Stimulated activated CD4-positive, alpha-beta T cell treated with anti-CD3 and anti-CD28 coated beads, Interleukin-12 subunit alpha, Interleukin-12 subunit beta, amount 100 ng/mL, for 4 hours (primary cell): ENCODE measurements around the gene PRH2.

Experiments
- DNase-seq: peaks from one replicate; pipeline ENCODE4 v3.0.0-alpha.2; 2020

Gene PRH2

DNA sequence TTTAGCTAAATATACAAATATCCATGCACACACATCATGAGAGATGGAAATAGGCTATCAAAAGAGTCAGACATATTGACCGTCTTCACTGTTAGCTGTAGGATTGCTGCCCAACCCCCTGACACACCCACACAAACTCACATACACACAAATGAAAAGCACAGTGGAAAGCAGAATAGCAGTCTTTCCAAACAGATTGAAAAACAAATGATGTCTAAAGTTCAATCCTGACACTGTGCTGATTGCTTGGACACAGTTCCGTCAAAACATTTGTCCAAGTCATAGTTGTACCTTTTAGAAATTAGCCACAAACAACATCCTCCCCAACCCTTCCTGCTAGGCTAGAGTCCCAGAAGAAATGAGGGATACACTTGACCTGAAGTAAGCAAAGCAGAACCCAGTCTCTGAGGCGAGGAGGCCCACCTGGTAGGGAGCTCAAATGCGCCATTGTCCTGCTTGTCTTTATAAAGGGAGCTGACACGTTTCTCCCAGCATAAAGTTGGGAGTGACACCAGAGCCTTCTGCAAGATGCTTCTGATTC is at the start of gene PRH2:
Gene PRH2 (plus strand): TSS at position 491 of the 541 bp plus-strand sequence. CDS start 38 bp downstream, at position 529.
- no peak for DNase-seq

DNA sequence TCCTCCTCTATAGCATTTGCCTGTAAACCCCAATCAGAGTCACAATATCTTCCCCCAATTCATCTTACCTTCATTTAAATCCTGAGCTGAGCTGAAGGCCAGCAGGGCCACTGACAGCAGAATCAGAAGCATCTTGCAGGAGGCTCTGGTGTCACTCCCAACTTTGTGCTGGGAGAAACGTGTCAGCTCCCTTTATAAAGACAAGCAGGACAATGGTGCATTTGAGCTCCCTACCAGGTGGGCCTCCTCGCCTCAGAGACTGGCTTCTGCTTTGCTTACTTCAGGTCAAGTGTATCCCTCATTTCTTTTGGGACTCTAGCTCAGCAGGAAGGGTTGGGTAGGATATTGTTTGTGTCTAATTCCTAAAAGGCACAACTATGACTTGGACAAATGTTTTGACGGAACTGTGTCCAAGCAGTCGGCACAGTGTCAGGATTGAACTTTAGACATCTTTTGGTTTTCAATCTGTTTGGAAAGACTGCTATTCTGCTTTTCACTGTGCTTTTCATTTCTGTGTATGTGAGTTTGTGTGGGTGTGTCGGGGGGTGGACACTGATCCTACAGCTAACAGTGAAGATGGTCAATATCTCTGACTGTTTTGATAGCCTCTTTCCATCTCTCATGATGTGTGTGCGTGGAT is 44.8 kb upstream of the PRH2 start, which contains the start of gene PRH1:
Gene PRH1 (minus strand): TSS at position 170 of the 640 bp plus-strand sequence. CDS start 38 bp downstream, at position 132.
- no peak for DNase-seq

DNA sequence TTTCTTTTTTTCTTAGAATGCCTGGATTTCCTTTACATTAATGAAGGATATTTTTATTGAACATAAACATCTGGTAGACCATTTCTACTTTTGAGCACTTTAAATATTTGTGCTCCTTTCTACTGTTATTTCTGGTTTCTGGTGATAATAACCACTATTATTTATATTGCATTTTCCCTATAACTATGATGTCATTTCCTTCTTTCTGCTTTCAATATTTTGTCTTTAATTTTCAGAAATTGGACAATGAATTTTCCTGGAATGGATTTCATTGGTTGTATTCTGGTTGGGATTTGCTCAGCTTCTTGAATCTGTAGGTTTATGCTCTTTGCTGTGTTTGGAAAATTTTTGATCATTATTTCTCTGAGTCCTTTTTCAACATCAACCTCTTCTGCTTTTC is 39.8 kb upstream of the PRH2 start:
- no peak for DNase-seq

DNA sequence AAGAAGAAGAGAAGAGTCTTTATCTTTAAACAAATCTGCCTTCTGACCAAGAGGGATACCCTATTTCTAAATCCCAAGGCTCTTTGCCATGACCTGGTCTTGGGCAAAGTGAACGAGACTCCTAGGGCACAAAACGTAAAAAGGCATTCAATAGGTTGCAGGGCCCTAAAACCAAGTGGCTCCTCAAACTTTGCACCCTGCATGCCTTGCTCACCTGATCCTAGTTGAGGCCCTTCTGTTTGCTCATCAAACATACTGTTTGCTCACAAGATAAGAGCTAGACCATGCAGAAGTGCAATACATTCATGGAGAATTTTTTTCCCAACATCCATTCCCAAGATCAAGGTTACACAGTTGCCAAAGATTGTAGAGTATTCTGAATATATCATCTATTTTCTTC is 37.1 kb upstream of the PRH2 start:
- no peak for DNase-seq

DNA sequence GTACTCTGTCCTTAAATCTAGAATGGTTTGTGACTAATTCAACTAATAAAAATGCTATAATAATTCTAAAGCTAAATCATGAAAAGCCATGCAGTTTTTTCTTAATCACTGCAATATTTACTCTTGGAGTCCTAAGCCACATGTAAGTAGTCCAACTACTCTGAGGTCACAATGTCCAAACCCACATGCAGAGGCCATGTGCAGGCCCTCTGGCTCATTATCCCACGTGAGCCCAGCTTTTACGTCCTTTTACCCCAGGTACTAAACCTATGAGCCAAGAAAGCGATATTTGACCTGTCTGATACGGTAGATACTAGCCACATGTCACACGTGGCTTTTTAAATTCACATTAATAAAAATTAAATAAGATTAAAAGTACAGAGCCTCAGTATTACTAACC is 32.2 kb upstream of the PRH2 start:
- no peak for DNase-seq

DNA sequence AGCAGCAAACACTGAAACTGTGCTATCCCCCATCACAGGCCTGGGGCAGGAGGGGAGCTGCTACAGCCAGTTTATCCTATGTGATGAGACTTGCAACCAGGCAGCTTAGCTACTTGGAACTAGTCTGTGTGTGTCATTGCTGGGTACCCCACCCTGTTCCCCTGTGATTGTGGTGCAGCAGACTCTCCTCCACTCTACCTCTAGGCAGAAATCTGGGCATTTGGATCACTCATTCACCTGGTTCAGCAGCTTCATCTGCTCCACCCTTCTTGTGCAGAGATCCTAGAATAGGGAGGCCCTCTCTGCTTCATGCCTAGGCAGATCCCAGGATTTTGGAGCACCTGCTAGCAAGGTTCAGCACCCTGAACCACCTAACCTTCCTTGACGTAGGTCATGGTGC is 28.5 kb upstream of the PRH2 start:
- no peak for DNase-seq

DNA sequence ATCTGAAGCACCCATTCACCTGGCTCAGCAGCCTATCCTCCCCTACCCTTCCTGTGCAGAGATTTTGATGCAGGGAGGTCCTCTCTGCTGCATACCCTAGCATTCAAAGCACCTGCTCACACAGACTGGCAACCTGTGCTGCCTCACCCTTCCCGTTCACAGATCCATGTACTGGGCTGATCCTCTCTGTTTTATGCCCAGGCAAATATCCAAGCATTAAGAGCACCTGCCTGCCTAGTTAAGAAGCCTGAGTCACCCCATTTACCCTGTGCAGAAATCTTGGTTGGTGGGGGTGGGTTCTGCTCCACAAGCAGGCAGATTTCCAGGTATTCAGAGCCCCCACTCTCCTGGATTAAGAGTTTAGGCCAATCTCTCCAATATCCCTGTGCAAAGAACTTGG is 28.1 kb upstream of the PRH2 start:
- DNase-seq: no peak

DNA sequence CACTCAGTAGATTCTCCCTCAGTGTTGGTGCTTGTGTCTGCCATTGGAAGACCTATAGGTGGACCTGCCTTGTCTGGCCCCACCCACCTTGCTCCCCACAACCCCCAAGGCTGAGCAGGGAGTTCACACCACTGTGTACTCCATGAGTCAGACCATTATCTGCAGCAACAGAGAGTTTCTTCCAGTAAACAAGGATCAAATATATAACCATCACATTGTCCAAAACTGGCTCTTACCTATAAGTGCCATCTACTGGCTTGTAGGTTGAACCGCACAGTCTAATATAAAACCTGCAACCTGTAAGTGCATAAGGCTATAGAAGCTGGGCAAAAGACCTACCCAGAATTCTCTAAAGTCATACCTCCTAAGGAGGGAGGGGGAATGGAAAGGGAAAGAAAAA is 27.6 kb upstream of the PRH2 start:
- no peak for DNase-seq

DNA sequence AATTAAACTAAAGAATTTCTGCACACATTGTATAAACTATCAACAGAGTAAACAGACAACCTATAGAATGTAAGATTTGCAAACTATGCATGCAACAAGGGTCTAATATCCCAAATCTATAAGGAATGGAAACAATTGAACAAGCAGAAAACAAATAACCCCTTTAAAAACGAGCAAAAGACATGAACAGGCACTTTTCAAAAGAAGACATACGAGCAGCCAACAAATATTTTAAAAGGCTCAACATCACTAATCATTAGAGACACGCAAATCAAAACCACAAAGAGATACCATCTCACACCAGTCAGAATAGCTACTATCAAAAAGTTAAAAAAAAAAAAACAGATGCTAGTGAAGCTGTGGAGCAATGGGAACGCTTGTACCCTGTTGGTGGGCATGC is 24.4 kb upstream of the PRH2 start:
- DNase-seq: no peak

DNA sequence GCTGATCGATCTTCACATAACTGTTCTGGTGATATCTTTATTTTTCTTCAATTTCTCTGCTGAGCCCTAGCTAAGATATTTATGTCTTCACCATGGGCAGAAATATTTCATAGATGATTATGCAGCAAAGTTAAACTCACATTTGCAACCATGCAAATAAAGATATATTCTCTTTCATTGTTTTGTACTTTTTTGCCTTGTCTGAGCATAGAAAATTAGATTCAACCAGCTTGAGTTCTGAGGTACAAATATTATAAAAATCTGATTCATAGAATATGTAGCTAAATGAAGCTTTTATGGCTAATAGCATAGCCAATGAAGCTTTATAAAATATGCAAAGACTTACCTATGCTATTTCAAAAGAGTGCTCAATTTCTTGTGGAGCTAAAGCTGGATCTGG is 19.6 kb upstream of the PRH2 start, which contains the start of gene TAS2R13:
Gene TAS2R13 (minus strand): TSS at position 101 of the 400 bp plus-strand sequence. CDS start 264 bp downstream, outside the sequence.
- DNase-seq: no peak

DNA sequence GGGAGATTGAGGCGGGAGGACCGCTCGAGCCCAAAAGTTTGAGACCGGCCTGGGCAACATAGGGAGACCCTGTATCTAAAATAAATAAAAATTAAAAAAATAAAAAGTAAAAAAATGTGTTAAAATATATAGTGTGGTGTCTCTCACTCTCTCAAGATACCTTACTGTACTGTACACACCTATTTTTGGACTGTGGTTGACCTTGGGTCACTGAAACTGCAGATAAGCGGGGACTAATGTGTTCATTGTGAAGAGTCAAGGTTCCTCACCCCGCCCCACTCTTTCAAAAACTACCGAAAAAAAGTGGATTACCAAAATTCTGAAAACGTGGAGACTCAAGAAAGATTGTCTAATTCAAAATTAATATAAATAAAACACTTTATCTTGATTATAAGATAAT is 18.7 kb upstream of the PRH2 start:
- DNase-seq: no peak

DNA sequence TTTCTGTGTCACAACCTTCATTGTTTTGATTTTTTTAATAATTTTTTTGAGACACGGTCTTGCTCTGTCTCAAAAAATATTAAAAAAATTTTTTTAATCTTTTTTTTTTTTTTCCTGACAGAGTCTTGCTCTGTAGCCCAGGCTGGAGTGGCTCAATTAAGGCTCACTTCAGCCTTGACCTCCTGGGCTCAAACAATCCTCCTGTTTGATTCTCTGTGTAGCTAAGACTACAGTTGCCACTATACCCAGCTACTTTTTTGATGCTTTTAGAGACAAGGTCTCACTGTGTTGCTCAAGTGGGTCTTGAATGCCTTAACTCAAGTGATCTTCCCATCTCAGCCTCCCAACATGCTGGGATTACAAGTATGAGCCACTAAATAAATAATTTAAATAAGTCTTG is 9.2 kb upstream of the PRH2 start:
- DNase-seq: no peak

DNA sequence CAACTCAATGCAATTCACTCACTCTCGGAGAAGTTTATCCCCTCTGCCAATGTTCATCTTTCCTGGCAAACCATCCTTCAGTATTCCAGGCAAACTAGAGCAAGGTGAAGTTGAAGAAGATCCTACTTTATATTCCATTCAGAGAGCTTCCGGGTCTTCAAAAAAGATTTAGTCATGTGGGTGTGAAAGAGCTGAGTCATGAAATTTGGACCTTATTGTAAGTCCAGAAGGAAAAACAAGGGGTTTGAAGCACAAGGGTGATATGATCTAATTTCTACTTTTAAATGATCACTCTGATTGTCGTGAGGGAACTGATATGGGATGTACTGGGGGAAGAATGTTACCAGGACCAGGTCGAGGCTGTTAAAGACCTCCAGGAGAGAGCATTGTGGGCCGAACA is 2.8 kb upstream of the PRH2 start:
- no peak for DNase-seq

DNA sequence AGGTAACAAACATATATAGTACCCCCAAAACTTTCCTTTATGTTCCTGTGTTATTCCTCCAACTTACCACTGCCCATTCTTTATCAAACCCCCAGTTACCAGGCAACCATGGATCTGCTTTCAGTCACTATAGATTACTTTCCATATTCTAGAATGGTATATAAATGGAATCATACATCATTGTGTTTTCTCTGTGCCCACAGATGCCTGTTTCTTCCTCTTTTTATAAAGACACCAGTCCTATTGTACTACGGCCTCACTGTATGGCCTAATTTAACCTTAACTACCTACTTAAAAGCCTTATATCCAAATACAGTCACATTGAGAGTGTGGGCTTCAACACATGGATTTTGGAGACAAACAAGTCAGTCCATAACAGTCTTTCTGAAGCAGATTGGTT is 7.5 kb downstream of the PRH2 start:
- no peak for DNase-seq

DNA sequence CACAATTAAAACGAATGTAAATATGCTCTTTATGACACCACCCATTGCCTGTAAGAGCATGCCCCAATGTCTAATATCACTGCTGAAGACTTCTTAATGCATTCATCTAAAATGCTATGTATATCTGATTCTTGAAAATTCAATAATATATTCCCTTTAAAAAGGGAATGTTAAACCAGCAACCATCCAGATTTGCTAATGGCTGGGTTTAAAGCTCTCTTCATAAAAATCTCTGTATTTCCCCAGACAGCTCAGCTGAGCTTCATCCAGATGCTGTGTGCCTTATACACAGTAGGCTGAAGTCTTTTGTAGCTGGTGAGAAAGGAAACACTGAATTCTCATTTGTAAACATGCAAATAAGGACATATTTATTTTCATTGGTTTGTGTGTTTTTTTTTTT is 10.1 kb downstream of the PRH2 start, which contains the start of gene TAS2R14:
Gene TAS2R14 (minus strand): TSS at position 101 of the 400 bp plus-strand sequence. CDS start 56 bp downstream, at position 45.
- no peak for DNase-seq

DNA sequence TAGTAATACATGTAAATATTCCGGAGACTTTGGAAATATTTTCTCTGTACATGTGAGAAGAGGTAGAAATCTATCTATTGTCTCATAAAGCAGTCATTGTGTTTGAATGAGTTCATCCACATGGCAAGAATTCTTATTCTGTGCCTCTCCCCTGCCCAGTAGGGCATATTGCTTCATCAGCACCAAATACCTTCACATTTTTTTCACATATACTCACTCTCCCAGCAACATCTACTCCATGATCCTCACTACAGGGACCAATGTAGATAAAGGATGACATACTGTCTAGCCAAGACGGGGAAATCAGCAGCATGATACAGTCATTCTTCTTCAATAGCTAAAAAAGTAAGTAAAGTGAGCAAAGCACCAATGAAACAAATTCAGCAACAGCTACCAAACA is 11.4 kb downstream of the PRH2 start:
- no peak for DNase-seq

DNA sequence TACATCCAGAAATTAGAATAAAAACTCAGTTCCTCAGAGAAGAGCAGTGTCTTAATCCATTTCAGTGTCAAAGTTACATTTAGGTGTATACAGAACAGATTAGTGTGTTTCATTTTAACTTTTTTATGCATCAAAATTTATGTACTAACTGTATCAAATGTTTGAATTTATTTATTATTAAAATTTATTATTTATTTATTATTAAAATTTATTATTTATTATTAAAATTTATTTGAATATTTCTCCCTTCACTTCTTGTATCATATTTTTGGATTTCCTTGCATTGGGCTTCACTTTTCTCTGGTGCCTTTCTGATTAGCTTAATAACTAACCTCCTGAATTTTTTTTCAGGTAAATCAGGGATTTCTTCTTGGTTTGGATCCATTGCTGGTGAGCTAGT is 12.3 kb downstream of the PRH2 start:
- no peak for DNase-seq

DNA sequence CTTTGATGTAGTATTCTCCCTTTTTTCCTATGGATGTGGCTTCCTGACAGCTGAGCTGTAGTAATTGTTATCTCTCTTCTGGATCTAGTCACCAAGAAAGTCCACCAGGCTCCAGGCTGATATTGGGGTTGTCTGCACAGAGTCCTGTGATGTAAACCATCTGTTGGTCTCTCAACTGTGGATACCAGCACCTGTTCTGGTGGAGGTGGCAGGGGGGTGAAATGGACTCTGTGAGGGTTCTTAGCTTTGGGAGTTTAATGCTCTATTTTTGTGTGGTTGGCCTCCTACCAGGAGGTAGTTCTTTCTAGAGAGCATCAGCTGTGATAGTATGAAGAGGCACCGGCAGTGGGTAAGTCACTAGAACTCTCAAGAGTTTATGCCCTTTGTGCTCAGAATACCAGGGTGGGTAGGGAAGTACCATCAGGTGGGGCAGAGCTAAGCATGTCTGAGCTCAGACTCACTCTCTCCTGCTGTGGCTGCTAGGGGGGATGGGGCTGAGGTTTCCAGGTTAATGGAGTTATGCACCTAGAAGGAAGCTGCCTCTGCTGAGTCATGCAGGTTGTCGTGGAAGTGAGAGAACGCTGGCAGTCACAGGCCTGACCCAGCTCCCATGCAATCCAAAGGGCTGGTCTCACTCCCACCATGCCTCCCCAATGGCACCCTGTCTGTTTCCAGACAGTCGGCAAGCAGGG is 13.0 kb downstream of the PRH2 start:
- DNase-seq: no peak

DNA sequence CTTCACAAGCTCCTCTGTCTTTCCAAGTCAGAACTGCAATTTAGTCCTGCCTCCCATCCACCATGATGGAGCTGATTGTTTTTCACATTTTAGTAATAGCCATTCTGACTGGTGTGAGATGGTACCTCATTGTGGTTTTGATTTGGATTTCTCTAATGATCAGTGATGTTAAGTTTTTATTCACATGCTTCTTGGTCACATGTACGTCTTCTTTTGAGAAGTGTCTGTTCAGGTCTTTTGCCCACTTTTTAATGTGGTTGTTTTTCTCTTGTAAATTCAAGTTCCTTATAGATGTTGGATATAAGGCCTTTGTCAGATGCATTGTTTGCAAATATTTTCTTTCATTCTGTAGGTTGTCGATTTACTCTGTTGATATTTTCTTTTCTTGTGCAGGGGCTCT is 14.1 kb downstream of the PRH2 start:
- no peak for DNase-seq

DNA sequence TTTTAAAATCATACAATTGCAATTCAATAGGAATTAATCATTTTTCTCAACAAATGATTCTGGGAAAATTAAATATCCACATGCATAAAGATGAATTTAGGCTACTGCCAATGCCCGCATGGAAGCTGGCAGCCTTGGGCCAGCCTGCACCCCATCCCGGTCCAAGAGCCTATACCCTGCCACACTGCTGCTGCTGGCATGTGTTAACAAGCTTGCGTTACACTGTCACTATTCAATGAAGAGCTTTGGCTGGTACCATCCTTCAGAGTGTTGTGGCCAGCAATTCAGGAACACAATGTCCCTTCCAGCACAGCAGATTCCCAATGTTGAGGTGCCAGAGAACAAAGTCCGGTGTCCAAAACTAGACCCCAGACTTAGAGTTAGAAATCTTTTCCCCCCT is 23.6 kb downstream of the PRH2 start:
- no peak for DNase-seq

DNA sequence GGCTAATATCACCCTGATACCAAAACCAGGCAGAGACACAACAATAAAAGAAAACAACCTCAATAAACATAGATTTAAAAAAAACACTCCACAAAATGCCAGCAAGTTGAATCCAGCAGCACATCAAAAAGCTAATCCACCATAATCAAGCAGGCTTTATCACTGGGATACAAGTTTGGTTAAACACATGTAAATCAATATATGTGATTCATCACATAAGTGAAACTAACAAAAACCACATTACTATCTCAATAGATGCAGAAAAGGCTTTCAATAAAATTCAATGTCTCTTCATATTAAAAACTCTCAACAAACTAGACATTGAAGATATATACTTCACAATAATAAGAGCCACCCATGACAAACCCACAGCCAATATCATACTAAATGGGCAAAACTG is 27.0 kb downstream of the PRH2 start:
- DNase-seq: no peak

DNA sequence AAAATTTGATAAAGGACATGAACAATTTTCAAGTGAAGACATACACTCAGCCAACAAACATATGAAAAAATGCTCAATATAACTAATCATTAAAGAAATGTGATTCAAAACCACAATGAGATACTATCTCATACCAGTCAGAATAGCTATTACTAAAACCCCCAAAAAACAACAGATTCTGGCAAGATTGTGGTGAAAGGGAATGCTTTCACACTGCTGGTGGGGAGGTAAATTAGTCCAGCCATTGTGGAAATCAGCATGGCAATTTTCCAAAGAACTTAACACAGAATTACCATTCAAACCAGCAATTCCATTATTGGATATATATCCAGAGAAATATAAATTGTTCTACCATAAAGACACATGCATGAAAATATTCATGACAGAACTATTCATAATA is 28.7 kb downstream of the PRH2 start:
- no peak for DNase-seq

DNA sequence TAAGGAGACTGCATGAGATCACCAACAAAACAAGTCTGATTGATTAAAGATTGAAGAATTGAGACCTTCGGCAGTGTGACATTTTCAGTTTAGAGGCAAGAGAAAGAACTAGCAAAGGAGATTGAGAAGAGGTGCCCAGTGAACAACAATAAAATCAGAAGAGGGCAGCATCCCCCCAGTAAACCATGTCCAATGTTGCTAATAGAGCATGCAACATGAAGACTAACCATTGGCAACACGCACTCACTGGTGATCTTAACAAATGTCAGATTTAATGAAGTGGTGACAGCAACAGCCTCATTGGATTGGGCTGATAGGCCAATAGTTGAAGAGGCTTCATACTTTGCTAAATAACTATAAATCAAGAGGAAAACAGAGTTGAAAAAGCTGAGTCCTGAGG is 30.8 kb downstream of the PRH2 start:
- no peak for DNase-seq

DNA sequence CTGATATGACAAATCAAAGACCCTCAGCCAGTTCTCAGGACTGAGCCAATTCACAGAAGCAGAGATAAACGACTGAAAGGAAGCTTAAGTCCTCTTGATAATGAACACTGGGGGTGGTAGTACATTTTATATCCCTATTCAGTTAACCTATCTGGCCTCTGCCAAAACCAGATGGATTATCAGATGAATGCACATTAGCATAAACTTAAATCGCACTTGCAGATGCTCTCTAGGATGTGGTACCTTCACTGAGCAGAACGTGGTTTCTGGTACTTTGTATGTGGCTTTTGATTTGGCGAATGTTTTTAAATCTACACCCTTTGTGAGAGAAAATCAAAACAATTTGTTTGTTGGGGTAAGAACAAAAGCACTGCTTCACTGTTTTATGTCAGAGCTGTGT is 31.2 kb downstream of the PRH2 start:
- DNase-seq: no peak
